ENCODE data around the gene GRAP2.

The GRAP2 gene

DNA sequence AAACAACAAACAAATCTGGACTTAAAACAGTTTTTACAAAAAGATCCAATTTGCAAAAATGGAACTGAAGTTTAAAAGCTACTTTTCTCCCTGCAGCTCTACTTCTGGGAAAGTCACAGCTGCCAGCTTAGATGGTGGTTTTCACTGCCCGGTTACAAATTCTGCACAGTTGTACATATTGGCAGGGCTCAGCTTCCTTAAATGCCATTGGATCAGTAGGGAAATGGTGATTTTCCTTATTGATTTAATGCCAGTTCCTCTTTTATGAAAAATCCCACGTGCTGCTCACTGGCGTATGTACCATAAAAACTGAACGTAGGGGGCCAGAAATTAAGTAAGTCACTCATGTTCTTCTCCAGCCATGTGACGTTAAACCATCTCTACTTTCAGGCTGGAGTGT is 22.8 kb downstream of the GRAP2 start:
- no peak overlapping the region for H3K9ac ChIP-seq (ENCODE audit: low read depth in 1 of 2, low read length in 2 of 2)
- peaks cover 14 to 19% of the 10 kb centered on the region in 2 donors for H3K4me1 ChIP-seq (ENCODE audit: control insufficient read depth in 1 of 2, insufficient read depth in 2 of 2, low read length in 2 of 2)
- no peaks in the 10 kb centered on the region for H3K36me3 ChIP-seq (ENCODE audit: control insufficient read depth in 1 of 2, insufficient read depth in 2 of 2, low read length in 2 of 2)
- no peak overlapping the region for H3K27ac ChIP-seq (ENCODE audit: low read depth, low read length)
- no peak overlapping the region for H3K4me3 ChIP-seq (ENCODE audit: low read depth in 1 of 2, low read length in 2 of 2)
- peaks cover 3 to 9% of the 10 kb centered on the region in 2 donors for H3K27me3 ChIP-seq (ENCODE audit: control insufficient read depth in 1 of 2, insufficient read depth in 2 of 2, low read length in 2 of 2)
- no peaks in the 10 kb centered on the region for H3K9me3 ChIP-seq (ENCODE audit: control insufficient read depth in 1 of 2, low read length in 2 of 2)

- Histone ChIP-seq H3K9ac (ENCODE audit: low read depth in 1 of 2, low read length in 2 of 2) (no peak overlapping the region), H3K4me3 (ENCODE audit: low read depth in 1 of 2, low read length in 2 of 2) (no peak overlapping the region), H3K27me3 (ENCODE audit: control insufficient read depth in 1 of 2, insufficient read depth in 2 of 2, low read length in 2 of 2) (peaks cover 3 to 9% of the 10 kb centered on the region in 2 donors), H3K4me1 (ENCODE audit: control insufficient read depth in 1 of 2, insufficient read depth in 2 of 2, low read length in 2 of 2) (peaks cover 14 to 21% of the 10 kb centered on the region in 2 donors), H3K36me3 (ENCODE audit: control insufficient read depth in 1 of 2, insufficient read depth in 2 of 2, low read length in 2 of 2) (no peaks in the 10 kb centered on the region), H3K9me3 (ENCODE audit: control insufficient read depth in 1 of 2, low read length in 2 of 2) (no peaks in the 10 kb centered on the region), H3K27ac (ENCODE audit: low read depth, low read length) (no peak overlapping the region)
These were observed 23.4 kb downstream of the GRAP2 start for GRCh38 chr22:39924286-39924685.

DNA sequence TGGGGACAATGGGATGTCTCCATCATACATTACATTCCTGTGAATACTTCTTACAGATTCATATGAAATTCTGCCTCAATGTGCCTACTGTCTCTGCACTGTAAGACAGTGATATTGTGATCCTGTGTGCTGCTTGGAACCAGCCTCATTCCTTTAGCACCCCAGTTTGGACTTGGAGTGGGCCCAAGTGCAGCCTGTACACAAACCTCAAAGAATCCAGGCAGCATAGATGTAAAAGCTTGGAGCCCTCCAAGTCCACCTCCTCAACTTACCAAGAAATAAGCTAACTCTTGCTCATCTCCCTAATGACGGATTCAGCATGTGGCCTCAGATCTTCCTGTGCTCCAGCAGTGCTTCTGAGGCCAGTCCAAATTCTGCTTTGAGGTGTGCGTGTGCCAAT is 24.4 kb downstream of the GRAP2 start:
- Histone ChIP-seq H3K36me3 (ENCODE audit: control insufficient read depth in 1 of 2, insufficient read depth in 2 of 2, low read length in 2 of 2) (no peaks in the 10 kb centered on the region), H3K27ac (ENCODE audit: low read depth, low read length) (no peak overlapping the region), H3K9ac (ENCODE audit: low read depth in 1 of 2, low read length in 2 of 2) (no peak overlapping the region), H3K9me3 (ENCODE audit: control insufficient read depth in 1 of 2, low read length in 2 of 2) (no peaks in the 10 kb centered on the region), H3K4me3 (ENCODE audit: low read depth in 1 of 2, low read length in 2 of 2) (no peak overlapping the region), H3K27me3 (ENCODE audit: control insufficient read depth in 1 of 2, insufficient read depth in 2 of 2, low read length in 2 of 2) (peaks cover 1 to 2% of the 10 kb centered on the region in 2 donors), H3K4me1 (ENCODE audit: control insufficient read depth in 1 of 2, insufficient read depth in 2 of 2, low read length in 2 of 2) (peaks cover 14 to 21% of the 10 kb centered on the region in 2 donors)

- H3K4me1 ChIP-seq (ENCODE audit: control insufficient read depth in 1 of 2, insufficient read depth in 2 of 2, low read length in 2 of 2): peaks cover 14 to 21% of the 10 kb centered on the region in 2 donors
- H3K27me3 ChIP-seq (ENCODE audit: control insufficient read depth in 1 of 2, insufficient read depth in 2 of 2, low read length in 2 of 2): peaks cover 0 to 6% of the 10 kb centered on the region in 2 donors
- H3K36me3 ChIP-seq (ENCODE audit: control insufficient read depth in 1 of 2, insufficient read depth in 2 of 2, low read length in 2 of 2): no peaks in the 10 kb centered on the region
- no peak overlapping the region for H3K4me3 ChIP-seq (ENCODE audit: low read depth in 1 of 2, low read length in 2 of 2)
- H3K9me3 ChIP-seq (ENCODE audit: control insufficient read depth in 1 of 2, low read length in 2 of 2): no peaks in the 10 kb centered on the region
- no peak overlapping the region for H3K27ac ChIP-seq (ENCODE audit: low read depth, low read length)
- H3K9ac ChIP-seq (ENCODE audit: low read depth in 1 of 2, low read length in 2 of 2): no peak overlapping the region
These were observed 25.2 kb downstream of the GRAP2 start for GRCh38 chr22:39925909-39926679.

GRCh38 chr22:39926753-39927152 is 25.9 kb downstream of the GRAP2 start:
- no peaks in the 10 kb centered on the region for H3K36me3 ChIP-seq (ENCODE audit: control insufficient read depth in 1 of 2, insufficient read depth in 2 of 2, low read length in 2 of 2)
- no peak overlapping the region for H3K9ac ChIP-seq (ENCODE audit: low read depth in 1 of 2, low read length in 2 of 2)
- no peaks in the 10 kb centered on the region for H3K9me3 ChIP-seq (ENCODE audit: control insufficient read depth in 1 of 2, low read length in 2 of 2)
- H3K27me3 ChIP-seq (ENCODE audit: control insufficient read depth in 1 of 2, insufficient read depth in 2 of 2, low read length in 2 of 2): peaks cover 0 to 8% of the 10 kb centered on the region in 2 donors
- H3K4me3 ChIP-seq (ENCODE audit: low read depth in 1 of 2, low read length in 2 of 2): peak overlapping the region in 1 of 2 donors; percentile 17
- peaks cover 14 to 21% of the 10 kb centered on the region in 2 donors for H3K4me1 ChIP-seq (ENCODE audit: control insufficient read depth in 1 of 2, insufficient read depth in 2 of 2, low read length in 2 of 2)
- H3K27ac ChIP-seq (ENCODE audit: low read depth, low read length): no peak overlapping the region

GRCh38 chr22:39927544-39927943 is 26.7 kb downstream of the GRAP2 start:
- H3K9me3 ChIP-seq (ENCODE audit: control insufficient read depth in 1 of 2, low read length in 2 of 2): no peaks in the 10 kb centered on the region
- no peak overlapping the region for H3K9ac ChIP-seq (ENCODE audit: low read depth in 1 of 2, low read length in 2 of 2)
- no peak overlapping the region for H3K27ac ChIP-seq (ENCODE audit: low read depth, low read length)
- H3K36me3 ChIP-seq (ENCODE audit: control insufficient read depth in 1 of 2, insufficient read depth in 2 of 2, low read length in 2 of 2): no peaks in the 10 kb centered on the region
- no peak overlapping the region for H3K4me3 ChIP-seq (ENCODE audit: low read depth in 1 of 2, low read length in 2 of 2)
- peaks cover 0 to 8% of the 10 kb centered on the region in 2 donors for H3K27me3 ChIP-seq (ENCODE audit: control insufficient read depth in 1 of 2, insufficient read depth in 2 of 2, low read length in 2 of 2)
- H3K4me1 ChIP-seq (ENCODE audit: control insufficient read depth in 1 of 2, insufficient read depth in 2 of 2, low read length in 2 of 2): peaks cover 14 to 21% of the 10 kb centered on the region in 2 donors

GRCh38 chr22:39928536-39929520 is 27.9 kb downstream of the GRAP2 start:
- no peak overlapping the region for H3K4me3 ChIP-seq (ENCODE audit: low read depth in 1 of 2, low read length in 2 of 2)
- H3K27ac ChIP-seq (ENCODE audit: low read depth, low read length): no peak overlapping the region
- H3K4me1 ChIP-seq (ENCODE audit: control insufficient read depth in 1 of 2, insufficient read depth in 2 of 2, low read length in 2 of 2): peaks cover 14 to 21% of the 10 kb centered on the region in 2 donors
- no peak overlapping the region for H3K9ac ChIP-seq (ENCODE audit: low read depth in 1 of 2, low read length in 2 of 2)
- no peaks in the 10 kb centered on the region for H3K36me3 ChIP-seq (ENCODE audit: control insufficient read depth in 1 of 2, insufficient read depth in 2 of 2, low read length in 2 of 2)
- H3K9me3 ChIP-seq (ENCODE audit: control insufficient read depth in 1 of 2, low read length in 2 of 2): no peaks in the 10 kb centered on the region
- H3K27me3 ChIP-seq (ENCODE audit: control insufficient read depth in 1 of 2, insufficient read depth in 2 of 2, low read length in 2 of 2): peaks cover 0 to 8% of the 10 kb centered on the region in 2 donors

DNA sequence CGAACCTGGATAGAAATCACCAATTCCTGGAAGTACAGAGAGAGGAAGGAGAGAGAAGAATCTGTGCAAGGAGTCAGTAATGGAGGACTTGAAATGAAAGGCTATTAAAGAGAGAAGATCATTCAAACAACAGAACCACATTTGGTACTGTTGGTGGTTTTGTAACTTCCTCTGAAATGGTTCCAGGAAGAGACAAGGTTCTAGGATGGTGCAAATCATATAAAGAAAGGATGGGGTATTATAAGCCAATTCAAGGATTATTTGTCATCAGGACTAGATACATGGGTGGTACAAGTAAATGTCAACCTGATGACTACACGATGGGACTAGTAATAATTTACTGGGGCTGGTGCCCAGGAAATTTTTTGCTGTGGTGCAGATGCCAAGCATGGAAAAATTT is 30.4 kb downstream of the GRAP2 start:
- Histone ChIP-seq H3K4me3 (ENCODE audit: low read depth in 1 of 2, low read length in 2 of 2) (no peak overlapping the region), H3K36me3 (ENCODE audit: control insufficient read depth in 1 of 2, insufficient read depth in 2 of 2, low read length in 2 of 2) (no peaks in the 10 kb centered on the region), H3K9me3 (ENCODE audit: control insufficient read depth in 1 of 2, low read length in 2 of 2) (no peaks in the 10 kb centered on the region), H3K4me1 (ENCODE audit: control insufficient read depth in 1 of 2, insufficient read depth in 2 of 2, low read length in 2 of 2) (peaks cover 5 to 18% of the 10 kb centered on the region in 2 donors), H3K27me3 (ENCODE audit: control insufficient read depth in 1 of 2, insufficient read depth in 2 of 2, low read length in 2 of 2) (peaks cover 0 to 13% of the 10 kb centered on the region in 2 donors), H3K27ac (ENCODE audit: low read depth, low read length) (no peak overlapping the region), H3K9ac (ENCODE audit: low read depth in 1 of 2, low read length in 2 of 2) (no peak overlapping the region)

DNA sequence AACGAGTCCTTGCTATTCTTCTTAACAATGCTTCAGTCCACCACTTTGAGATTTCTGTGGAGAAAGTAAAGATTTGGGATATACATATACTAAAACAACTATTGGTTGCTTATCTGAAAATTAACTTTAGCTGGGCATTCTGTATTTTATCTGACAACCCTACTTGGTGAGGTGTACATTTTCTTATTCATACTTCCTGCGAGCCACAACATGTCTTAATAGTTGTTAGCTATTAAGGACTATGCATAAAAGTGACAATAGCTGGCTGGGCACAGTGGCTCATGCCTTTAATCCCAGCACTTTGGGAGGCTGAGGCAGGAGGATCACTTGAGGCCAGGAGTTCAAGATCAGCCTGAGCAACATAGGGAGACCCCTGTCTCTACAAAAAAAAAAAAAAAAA is 31.3 kb downstream of the GRAP2 start:
- Histone ChIP-seq H3K27ac (ENCODE audit: low read depth, low read length) (no peak overlapping the region), H3K36me3 (ENCODE audit: control insufficient read depth in 1 of 2, insufficient read depth in 2 of 2, low read length in 2 of 2) (no peaks in the 10 kb centered on the region), H3K9ac (ENCODE audit: low read depth in 1 of 2, low read length in 2 of 2) (no peak overlapping the region), H3K4me1 (ENCODE audit: control insufficient read depth in 1 of 2, insufficient read depth in 2 of 2, low read length in 2 of 2) (peaks cover 4 to 17% of the 10 kb centered on the region in 2 donors), H3K4me3 (ENCODE audit: low read depth in 1 of 2, low read length in 2 of 2) (no peak overlapping the region), H3K27me3 (ENCODE audit: control insufficient read depth in 1 of 2, insufficient read depth in 2 of 2, low read length in 2 of 2) (peaks cover 0 to 18% of the 10 kb centered on the region in 2 donors), H3K9me3 (ENCODE audit: control insufficient read depth in 1 of 2, low read length in 2 of 2) (no peaks in the 10 kb centered on the region)
